ENCODE measurements around the gene RNF11. TPM values are rescaled to one million over a fixed set of nuclear protein-coding genes. Genes with fewer than 3 reads are reported as not detected.

Gene RNF11, protein sequence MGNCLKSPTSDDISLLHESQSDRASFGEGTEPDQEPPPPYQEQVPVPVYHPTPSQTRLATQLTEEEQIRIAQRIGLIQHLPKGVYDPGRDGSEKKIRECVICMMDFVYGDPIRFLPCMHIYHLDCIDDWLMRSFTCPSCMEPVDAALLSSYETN
- total RNA-seq (2021), result 55.1 and 55.8 TPM in 2 replicates
- long read RNA-seq, transcript RNF11-201 (3 exons, 3,084 nt), result major isoform, 52 of 60 reads
- long read RNA-seq, partial matches to known transcripts, result 0 of 60 reads
- long read RNA-seq, other reads (novel, unspliced or antisense), result 7 of 60 reads

DNA sequence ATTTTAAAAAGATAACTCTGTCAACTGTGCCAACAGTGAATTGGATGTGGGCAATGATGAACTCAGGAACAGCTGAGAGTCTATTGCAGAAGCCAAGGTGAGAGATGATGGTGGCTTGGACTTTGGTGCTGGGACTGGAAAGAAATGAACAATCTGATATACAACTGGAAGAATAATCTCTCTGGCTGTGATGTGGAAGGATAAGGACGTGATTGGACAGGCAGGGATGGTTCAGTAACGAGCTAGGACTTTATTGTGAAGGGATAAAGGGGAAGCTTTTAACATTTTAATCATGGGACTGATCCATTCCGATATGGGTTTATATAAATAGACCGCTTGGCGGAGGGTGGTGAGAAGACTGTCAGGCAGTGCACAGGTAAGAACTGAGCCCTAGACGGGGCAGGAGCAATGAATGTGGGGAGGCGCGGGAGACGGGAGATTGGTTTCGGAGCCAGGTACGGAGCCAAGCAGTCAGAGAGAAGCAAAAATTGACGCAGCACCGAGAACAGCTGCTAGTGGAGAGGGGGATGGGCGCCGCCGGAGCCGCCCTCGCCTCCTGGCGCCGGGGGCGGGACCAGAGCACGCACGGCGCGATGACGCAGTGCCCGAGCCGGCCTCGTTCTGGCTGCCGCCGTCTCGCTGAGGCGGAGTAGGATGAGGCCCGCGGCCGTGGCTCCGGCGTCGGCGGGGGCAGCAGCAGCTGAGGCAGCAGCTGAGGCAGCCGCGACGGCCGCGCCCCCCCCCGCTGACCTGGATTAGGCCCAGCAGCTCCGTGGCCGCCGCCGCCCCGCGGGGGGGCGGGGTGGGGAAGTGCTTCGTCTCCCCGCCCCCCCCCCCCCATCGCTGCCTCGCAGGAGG, at the start of gene RNF11:
Gene RNF11 (plus strand): TSS at position 601 of the 858 bp plus-strand sequence. CDS start 484 bp downstream, outside the sequence.
- Histone ChIP-seq H3K27me3 (ENCODE audit: insufficient read depth, low read length) (no peaks in the 10 kb centered on the region), H3K18ac (ENCODE audit: insufficient read length, low read depth, low read length) (peak within 1 kb of the TSS; percentile 79), H4K20me1 (ENCODE audit: control insufficient read depth, insufficient read depth, insufficient read length) (no peaks in the 10 kb centered on the region), H3K27ac (ENCODE audit: insufficient read length, low read depth, low read length) (no peak within 1 kb of the TSS), H4K8ac (replicated peaks; ENCODE audit: insufficient read length, low read depth, low read length) (no peak within 1 kb of the TSS), H2AK5ac (ENCODE audit: insufficient read length, low read length) (no peak within 1 kb of the TSS), H2BK5ac (ENCODE audit: insufficient read length, low read length) (no peak within 1 kb of the TSS), H3K4me1 (ENCODE audit: insufficient read depth, low read length) (no peaks in the 10 kb centered on the region; the same call in 1 of the 2 replicates), H2AFZ (ENCODE audit: low read length) (peak within 1 kb of the TSS; percentile 53), H3K56ac (ENCODE audit: insufficient read length, low read depth, low read length) (no peak within 1 kb of the TSS), H3K9ac (ENCODE audit: extremely low read depth, insufficient read length, low read length) (peak within 1 kb of the TSS; percentile 70), H2BK20ac (ENCODE audit: low read depth, low read length, poor library complexity, severe bottlenecking) (no peak within 1 kb of the TSS), H3K4me2 (ENCODE audit: insufficient read depth, insufficient read length, low read length) (peak within 1 kb of the TSS; percentile 96), H3K23me2 (ENCODE audit: insufficient read length, low read depth, low read length, poor library complexity, severe bottlenecking) (peaks cover 9% of the 10 kb centered on the region), H2BK12ac (ENCODE audit: insufficient read length, low read depth, low read length) (no peak within 1 kb of the TSS), H2BK120ac (ENCODE audit: low read depth, low read length, poor library complexity, severe bottlenecking) (no peak within 1 kb of the TSS), H3K14ac (ENCODE audit: insufficient read depth, low read length) (peak within 1 kb of the TSS; percentile 87), H3K4ac (ENCODE audit: low read depth, low read length) (no peak within 1 kb of the TSS), H3K79me1 (ENCODE audit: insufficient read depth, low read depth, low read length, poor library complexity, severe bottlenecking) (peaks cover 2% of the 10 kb centered on the region), H3K9me3 (ENCODE audit: control insufficient read depth, low read depth, low read length) (no peaks in the 10 kb centered on the region), H4K91ac (ENCODE audit: insufficient read length, low read depth, low read length) (no peak within 1 kb of the TSS), H4K5ac (ENCODE audit: insufficient read length, low read depth, low read length) (no peak within 1 kb of the TSS), H3K23ac (ENCODE audit: insufficient read length, low read depth, low read length) (no peak within 1 kb of the TSS), H3K79me2 (ENCODE audit: insufficient read depth, low read length) (peaks cover 20% of the 10 kb centered on the region), H3T11ph (ENCODE audit: low read length) (no peak within 1 kb of the TSS), H2BK15ac (ENCODE audit: low read depth, low read length) (no peak within 1 kb of the TSS)
- no peak for TF ChIP-seq CTCF (conservative IDR thresholded peaks at IDR 0.05)
- peak; percentile 89 for DNase-seq
- WGBS (ENCODE audit: extremely low coverage, insufficient read length, low lambda C conversion rate), result no CpG with 5 or more reads among the region's 57 CpGs
- Mint-ChIP-seq H3K27ac (peak within 1 kb of the TSS; percentile 90 to 95 (median 93)), H3K27me3 (ENCODE audit: low read depth) (peaks cover 13% of the 10 kb centered on the region), H3K4me3 (peak within 1 kb of the TSS; percentile 86 to 94), H3K9me3 (no peaks in the 10 kb centered on the region; a peak in 1 of 5 replicates), H3K4me1 (peaks cover 22 to 24% of the 10 kb centered on the region in 2 experiments), H3K36me3 (ENCODE audit: insufficient read depth in 1 of 3, low read depth in 3 of 3) (no peaks in the 10 kb centered on the region)

Data from H9 (cell line).